GM21529 (cell line): ENCODE results near the gene ZNF568.

Experiments used
- ATAC-seq: cut with Tn5 transposase; IDR thresholded peaks from one replicate; pipeline ENCODE4 v1.9.1; 2021; ENCODE audit not compliant: unreplicated experiment

Gene ZNF568

GRCh38 chr19:36915992-36916830 lies at the start of gene ZNF568, which contains the start of gene ZNF829:
TSS of gene ZNF568 (plus strand) at chr19:36916332. CDS start at chr19:36922771, 6,439 bp downstream.
TSS of gene ZNF829 (minus strand) at chr19:36916291. CDS start at chr19:36915167, 1,124 bp downstream.
- ATAC-seq, result peak; percentile 91

DNA sequence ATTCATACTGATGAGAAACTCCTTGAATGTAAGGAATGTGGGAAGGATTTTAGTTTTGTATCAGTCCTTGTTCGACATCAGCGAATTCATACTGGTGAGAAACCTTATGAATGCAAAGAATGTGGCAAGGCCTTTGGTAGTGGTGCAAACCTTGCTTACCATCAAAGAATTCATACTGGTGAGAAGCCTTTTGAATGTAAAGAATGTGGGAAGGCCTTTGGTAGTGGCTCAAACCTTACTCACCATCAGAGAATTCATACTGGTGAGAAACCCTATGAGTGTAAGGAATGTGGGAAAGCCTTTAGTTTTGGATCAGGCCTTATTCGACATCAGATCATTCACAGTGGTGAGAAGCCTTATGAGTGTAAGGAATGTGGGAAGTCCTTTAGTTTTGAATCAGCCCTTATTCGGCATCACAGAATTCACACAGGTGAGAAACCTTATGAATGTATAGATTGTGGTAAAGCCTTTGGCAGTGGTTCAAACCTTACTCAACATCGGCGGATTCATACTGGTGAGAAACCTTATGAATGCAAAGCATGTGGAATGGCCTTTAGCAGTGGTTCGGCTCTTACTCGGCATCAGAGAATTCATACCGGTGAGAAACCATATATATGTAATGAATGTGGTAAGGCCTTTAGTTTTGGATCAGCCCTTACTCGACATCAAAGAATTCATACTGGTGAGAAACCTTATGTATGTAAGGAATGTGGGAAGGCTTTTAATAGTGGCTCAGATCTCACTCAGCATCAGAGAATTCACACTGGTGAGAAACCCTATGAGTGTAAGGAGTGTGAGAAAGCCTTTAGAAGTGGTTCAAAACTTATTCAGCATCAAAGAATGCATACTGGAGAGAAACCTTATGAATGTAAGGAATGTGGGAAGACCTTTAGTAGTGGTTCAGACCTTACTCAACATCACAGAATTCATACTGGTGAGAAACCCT lies 38.9 kb upstream of the ZNF568 start:
- no peak for ATAC-seq

DNA sequence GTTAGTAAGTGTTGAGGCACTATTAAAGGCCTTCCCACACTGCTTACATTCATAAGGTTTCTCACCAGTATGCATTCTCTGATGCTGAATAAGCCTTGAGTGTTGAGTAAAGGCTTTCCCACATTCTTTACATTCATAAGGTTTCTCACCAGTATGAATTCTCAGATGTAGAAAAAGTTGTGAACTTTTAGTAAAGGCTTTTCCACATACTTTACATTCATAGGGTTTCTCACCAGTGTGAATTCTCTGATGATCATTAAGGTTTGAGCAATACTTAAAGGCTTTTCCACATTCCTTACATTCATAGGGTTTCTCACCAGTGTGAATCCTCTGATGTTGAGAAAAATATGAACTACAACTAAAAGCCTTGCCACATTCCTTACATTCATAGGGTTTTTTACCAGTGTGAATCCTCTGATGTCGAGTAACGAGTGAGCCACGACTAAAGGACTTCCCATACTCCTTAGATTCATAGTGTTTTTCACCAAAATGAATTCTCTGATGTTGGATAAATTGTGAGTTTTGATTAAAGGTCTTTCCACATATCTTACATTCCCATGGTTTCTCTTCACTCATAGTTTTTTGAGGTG lies 24.3 kb upstream of the ZNF568 start:
- no peak for ATAC-seq

DNA sequence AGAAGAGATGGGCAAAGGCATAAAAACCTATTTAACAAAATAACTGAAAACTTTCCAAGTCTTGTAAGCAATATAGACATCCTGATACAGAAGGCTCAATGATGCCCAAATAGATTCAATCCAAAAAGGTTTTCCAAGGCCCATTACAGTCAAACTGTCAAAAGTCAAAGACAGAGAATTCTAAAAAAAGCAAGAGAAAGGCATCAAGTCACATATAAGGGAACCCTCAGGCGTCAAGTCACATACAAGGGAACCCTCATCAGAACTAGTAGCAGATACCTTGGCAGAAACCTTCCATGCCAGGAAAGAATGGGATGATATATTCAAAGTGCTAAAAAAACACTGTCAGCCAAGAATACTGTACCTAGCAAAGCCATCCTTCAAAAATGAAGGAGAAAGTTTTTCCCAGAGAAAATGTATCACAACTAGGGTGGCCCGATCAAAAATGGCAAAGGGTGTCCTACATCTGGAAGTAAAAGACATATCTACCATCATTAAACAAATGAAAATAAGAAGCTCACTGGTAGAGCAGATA lies 21.2 kb upstream of the ZNF568 start:
- ATAC-seq, result no peak

DNA sequence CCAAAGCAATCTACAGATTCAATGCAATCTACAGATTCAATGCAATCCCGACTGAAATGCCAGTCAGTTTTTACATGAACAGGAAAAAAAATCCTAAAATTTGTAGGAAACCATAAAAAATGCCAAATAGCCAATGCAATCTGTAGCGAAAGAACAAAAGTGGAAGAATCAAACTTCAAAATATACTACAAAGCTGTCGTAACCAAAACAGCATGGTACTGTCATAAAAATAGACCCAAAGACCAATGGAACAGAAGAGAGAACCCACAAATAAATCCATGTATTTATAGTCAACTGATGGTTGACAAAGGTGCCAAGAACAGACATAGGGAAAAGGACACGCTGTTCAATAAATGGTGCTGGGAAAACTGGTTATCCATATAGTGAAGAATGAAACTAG lies 17.7 kb upstream of the ZNF568 start:
- ATAC-seq, result no peak

DNA sequence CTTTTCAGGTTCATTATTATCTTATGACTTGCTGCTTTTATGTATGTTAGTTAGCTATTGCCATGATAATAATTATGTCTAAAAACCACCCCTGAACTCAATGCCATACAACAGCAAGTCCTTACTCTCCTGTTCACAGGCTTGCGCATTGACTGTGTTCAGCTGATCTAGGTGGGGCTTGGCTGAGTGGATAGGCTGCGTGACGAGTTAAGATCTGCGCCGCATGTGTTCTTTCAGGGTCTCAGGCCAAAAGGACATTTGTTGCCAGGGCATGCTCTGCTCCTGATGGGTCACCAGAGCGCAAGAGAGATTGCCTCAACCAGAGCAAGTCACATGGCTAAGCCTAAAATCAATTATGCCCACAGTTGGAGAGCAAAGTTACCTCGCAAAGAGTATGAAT lies 859 bp downstream of the ZNF568 start:
- no peak for ATAC-seq

GRCh38 chr19:36918090-36918489 lies 2.0 kb downstream of the ZNF568 start:
- ATAC-seq, result no peak

DNA sequence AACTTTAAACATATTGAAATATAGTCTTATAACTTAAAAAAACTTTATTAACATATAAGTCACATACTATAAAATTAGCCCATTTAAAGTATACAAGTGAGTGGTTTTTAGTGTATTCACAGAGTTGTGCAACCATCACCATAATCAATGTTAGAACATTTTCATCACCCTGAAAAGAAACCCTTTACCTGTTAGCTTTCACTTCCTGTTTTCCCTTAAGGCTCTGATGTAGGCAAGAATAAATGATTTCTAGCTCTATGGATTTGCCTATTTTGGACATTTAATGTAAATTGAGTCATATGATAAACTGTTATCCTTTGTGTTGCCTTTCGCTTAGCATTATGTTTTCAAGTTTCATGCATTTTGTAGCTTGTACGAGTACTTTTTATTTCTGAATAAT lies 15.6 kb downstream of the ZNF568 start:
- no peak for ATAC-seq

DNA sequence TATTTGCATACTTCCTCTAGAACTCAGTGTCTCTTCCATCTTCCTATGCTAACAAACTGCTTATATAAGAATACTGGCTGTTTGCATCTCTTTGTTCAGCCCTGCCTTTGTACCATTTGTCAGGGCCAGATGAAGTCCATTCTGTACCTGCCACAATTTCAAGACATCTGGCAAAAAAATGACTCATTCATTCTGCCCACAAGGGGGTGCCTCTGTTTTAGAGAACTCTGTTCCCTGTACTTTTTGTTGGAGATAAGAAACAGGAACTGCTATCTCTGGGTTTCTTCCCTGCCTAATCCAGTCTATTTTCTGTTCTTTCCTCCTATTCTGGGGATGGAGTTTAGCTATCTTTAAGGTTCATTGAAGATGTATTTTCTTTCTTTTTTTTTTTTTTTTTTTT lies 23.0 kb downstream of the ZNF568 start:
- ATAC-seq, result no peak

DNA sequence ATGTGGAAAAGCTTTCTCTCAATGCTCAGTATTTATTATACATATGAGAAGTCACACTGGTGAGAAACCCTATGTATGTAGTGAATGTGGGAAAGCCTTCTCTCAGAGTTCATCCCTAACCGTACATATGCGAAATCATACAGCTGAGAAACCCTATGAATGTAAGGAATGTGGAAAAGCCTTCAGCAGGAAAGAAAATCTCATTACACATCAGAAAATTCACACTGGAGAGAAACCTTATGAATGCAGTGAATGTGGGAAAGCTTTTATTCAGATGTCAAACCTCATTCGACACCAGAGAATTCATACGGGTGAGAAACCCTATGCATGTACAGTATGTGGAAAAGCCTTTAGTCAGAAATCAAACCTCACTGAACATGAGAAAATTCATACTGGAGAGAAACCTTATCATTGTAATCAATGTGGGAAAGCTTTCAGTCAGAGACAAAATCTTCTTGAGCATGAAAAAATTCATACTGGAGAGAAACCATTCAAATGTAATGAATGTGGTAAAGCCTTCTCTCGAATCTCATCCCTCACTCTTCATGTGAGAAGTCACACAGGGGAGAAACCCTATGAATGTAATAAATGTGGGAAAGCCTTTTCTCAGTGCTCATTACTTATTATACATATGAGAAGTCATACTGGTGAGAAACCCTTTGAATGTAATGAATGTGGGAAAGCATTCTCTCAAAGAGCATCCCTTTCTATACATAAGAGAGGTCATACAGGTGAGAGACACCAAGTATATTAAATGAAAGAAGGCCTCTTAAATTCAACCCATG lies 34.4 kb downstream of the ZNF568 start:
- no peak for ATAC-seq

DNA sequence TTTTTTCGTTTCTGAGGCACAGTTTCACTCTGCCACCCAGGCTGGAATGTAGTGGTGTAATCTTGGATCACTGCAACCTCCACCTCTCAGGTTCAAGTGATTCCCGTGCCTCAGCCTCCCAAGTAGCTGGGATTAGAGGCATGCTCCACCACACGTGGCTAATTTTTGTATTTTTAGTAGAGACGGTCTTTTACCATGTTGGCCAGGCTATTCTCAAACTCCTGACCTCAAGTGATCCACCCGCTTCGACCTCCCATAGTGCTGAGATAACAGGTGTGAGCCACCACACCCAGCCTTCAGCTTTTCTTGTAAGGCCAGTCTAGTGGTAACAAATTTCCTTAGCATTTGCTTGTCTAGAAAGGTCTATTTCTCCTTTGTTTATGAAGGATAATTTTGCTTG lies 46.2 kb downstream of the ZNF568 start:
- ATAC-seq, result no peak

- ATAC-seq, result no peak
Measured at GRCh38 chr19:36963280-36963679, 47.1 kb downstream of the ZNF568 start.

DNA sequence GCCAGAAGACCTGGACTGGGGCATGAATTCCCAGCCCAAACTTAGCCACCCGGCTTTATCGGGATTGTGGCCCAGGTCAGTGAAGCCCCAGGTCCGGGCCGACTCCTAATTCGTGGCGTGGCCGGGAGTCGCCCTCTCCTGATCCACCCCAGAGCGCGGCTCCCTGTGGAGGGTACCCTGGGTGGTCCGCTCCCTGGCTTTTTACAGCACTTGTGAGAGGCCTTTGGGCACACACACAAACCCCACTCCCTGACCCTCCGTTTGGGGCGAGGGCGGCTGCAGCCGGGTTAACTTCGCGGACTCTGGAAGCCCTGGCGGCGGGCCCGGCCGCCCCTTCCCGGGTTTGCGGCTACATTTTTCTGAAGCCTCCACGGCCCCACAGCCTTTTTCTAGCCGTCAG lies 56.4 kb downstream of the ZNF568 start:
- no peak for ATAC-seq

- ATAC-seq, result no peak
Measured at GRCh38 chr19:36973021-36973843, 57.1 kb downstream of the ZNF568 start.

GRCh38 chr19:36973844-36974195 lies 57.7 kb downstream of the ZNF568 start:
- ATAC-seq, result no peak

DNA sequence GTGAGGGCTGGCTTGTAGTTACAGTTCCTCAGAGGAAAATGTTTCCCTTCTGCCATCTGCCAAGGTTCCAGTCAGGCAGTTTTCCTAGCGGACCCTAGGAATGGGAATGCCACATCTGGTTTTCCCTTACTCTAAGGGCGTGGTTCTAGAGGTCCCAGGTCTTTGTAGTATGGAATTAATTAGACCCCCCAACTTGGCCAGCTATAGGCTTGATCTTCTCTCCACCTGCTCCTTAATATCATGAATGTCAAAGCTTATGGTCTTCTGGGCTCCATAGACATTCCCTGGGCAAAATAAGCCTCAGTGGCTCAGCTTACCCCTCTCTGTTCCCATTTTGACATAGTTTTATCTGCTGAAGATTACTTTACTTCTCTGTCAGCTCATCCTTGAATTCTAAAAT lies 70.0 kb downstream of the ZNF568 start:
- ATAC-seq, result no peak

- ATAC-seq, result no peak
Measured at GRCh38 chr19:36986601-36987000, 70.5 kb downstream of the ZNF568 start.

DNA sequence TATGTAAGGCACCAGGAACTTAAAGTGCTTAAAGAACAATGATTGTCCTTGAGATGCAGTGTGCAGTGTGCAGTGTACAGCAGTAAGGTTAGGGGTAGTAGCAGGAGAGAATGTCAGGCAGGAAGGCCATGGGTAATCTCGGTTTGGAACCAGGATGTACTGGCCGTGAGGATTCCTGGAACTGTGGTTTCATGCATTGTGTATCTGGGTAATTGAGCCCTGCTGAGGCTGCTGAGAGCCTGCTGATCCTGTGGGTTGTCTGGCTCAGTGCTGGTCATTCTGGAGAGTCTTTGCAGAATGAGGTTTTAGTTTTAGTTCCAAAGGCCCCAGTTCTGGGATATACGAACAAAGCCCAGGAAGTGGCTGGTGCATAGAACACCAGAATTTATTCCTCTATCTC lies 71.0 kb downstream of the ZNF568 start:
- no peak for ATAC-seq

DNA sequence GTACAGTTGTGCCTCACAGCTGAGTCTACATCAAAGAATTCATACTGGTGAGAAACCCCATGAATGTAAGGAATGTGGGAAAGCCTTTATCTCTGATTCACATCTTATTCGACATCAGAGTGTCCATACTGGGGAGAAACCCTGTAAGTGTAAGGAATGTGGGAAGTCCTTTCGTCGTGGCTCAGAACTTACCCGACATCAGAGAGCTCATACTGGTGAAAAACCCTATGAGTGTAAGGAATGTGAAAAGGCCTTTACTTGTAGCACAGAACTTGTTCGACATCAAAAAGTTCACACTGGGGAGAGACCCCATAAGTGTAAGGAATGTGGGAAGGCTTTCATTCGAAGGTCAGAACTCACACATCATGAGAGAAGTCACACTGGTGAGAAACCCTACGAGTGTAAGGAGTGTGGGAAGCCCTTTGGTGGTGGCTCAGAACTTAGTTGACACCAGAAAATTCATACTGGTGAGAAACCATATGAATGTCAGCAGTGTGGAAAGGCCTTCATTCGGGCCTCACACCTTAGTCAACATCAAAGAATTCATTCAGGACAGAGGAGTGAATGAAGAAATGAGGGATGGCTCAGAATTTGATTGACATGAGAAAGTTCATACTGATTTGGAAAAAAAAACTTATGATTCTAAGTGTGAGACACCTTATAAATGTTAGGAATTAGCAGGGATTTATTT lies 81.2 kb downstream of the ZNF568 start:
- ATAC-seq, result no peak
